ENCODE results near the gene EIF4G3. TPM values are rescaled to one million over a fixed set of nuclear protein-coding genes. Genes with fewer than 3 reads are reported as not detected.
A peak's percentile ranks its signal among the peaks of the same experiment; 100 is the strongest.

The EIF4G3 gene
- total and polyA plus RNA-seq, 2 of the 8 experiments (the other 6 are each of a cell fraction or from before 2014, with no cell fraction given) = 47.5 to 66.6 TPM

DNA sequence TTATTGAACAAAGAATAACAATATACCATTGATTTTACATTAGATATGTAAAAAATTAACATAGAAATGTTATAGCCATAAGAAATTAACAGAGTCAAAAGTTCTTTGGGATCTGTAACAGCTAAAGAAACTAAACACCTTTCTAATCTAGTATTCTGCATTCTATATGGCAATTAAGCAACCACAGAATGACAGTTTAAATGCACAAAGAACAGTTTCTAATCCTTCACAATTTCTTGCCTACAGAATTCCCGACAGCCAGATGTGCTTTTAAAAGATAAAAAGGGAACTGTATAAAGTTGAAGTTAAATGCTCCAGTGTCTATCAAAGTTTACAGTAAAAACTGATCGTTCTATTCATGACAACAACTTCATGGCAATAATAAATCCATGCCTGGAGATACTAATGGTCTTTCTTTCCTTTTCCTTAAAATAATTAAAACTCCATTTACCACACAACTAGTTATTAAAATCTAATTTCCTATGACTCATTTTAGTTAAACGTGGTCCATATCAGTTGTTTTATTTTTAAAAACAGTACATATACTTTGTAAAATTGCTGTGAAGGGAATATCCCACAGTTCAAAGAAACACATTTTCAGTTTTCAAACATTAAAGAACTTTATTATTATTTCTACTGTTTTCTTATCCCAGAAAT lies 110.2 kb downstream of the EIF4G3 start:
- Histone ChIP-seq H2BK5ac (ENCODE audit: low read depth, low read length) (no peak overlapping the region), H3K23me2 (ENCODE audit: low read depth, low read length) (no peaks in the 10 kb centered on the region), H2BK20ac (ENCODE audit: low read length) (no peak overlapping the region), H3K4ac (replicated peaks; ENCODE audit: insufficient read length, low read depth, low read length) (no peak overlapping the region), H2AK5ac (ENCODE audit: low read depth, low read length) (no peak overlapping the region), H3K79me2 (ENCODE audit: control insufficient read depth in 1 of 2, insufficient read depth in 2 of 2, low read length in 2 of 2) (no peaks in the 10 kb centered on the region; a peak in 1 of 4 replicates), H2AFZ (ENCODE audit: low read length) (no peak overlapping the region), H4K91ac (replicated peaks; ENCODE audit: insufficient read length, low read length) (no peak overlapping the region), H3K36me3 (ENCODE audit: control insufficient read depth in 2 of 4, insufficient read depth in 4 of 4, low read length in 3 of 4) (no peaks in the 10 kb centered on the region; a peak in 1 of 8 replicates), H4K5ac (ENCODE audit: insufficient read length, low read depth, low read length) (no peak overlapping the region), H3K56ac (replicated peaks; ENCODE audit: insufficient read length, low read depth, low read length) (no peak overlapping the region), H3K9ac (replicated peaks in 1 of 4; ENCODE audit: extremely low read depth in 1 of 4, low read depth in 3 of 4, low read length in 3 of 4) (no peak overlapping the region), H3K4me2 (ENCODE audit: insufficient read depth in 1 of 2, low read depth in 2 of 2, low read length in 2 of 2) (no peak overlapping the region), H3K27ac (ENCODE audit: low read depth, low read length) (no peak overlapping the region), H3K18ac (ENCODE audit: extremely low read depth, low read length) (no peak overlapping the region), H2BK12ac (ENCODE audit: low read depth, low read length) (no peak overlapping the region), H2BK15ac (ENCODE audit: low read length) (no peak overlapping the region), H3K79me1 (ENCODE audit: low read depth, low read length) (no peaks in the 10 kb centered on the region), H3K27me3 (replicated peaks in 1 of 4; ENCODE audit: control insufficient read depth in 3 of 4, extremely low read depth in 1 of 4, insufficient read depth in 3 of 4, low read length in 3 of 4) (no peaks in the 10 kb centered on the region), H3K23ac (ENCODE audit: insufficient read length) (no peak overlapping the region), H4K20me1 (replicated peaks in 1 of 2; ENCODE audit: control insufficient read depth in 1 of 2, insufficient read depth in 2 of 2, low read length in 2 of 2) (no peaks in the 10 kb centered on the region), H3K9me3 (ENCODE audit: insufficient read depth in 2 of 2, low read depth in 1 of 2, low read length in 1 of 2) (no peaks in the 10 kb centered on the region), H3K4me1 (replicated peaks in 1 of 4; ENCODE audit: control insufficient read depth in 3 of 4, insufficient read depth in 4 of 4, low read length in 3 of 4) (no peaks in the 10 kb centered on the region), H2BK120ac (replicated peaks; ENCODE audit: low read depth, low read length) (no peak overlapping the region), H4K8ac (ENCODE audit: extremely low read depth, insufficient read depth, low read length) (no peak overlapping the region), H3K4me3 (ENCODE audit: extremely low read depth in 1 of 4, insufficient read depth in 2 of 4, low read depth in 3 of 4, low read length in 4 of 4) (no peak overlapping the region), H3K14ac (ENCODE audit: insufficient read length) (no peak overlapping the region)
- DNase-seq (ENCODE audit: low read depth in 1 of 2, low spot score in 2 of 2) (no peak), FAIRE-seq (peak; percentile 36)
- no peak for TF ChIP-seq CTBP2 (IDR thresholded peaks at IDR 0.05; ENCODE audit: borderline replicate concordance, insufficient read depth, insufficient read length, low read length)
- 80% methylated on average over 3 of the region's 3 CpGs; no CpG with 5 or more reads in 1 of the 2 experiments for WGBS, 2 experiments (ENCODE audit: extremely low coverage in 1 of 2, insufficient coverage in 1 of 2, insufficient read length in 1 of 2, insufficient replicate concordance in 2 of 2, low coverage in 1 of 2, low lambda C conversion rate in 2 of 2, missing lambda C conversion rate in 1 of 2)
- ChIA-PET CTCF (ENCODE audit: partially characterized antibody) (no interaction called here), POLR2A (ENCODE audit: partially characterized antibody) (no interaction called here)
